ENCODE measurements around the gene ATP2C2. TPM values are rescaled to one million over a fixed set of nuclear protein-coding genes. Genes with fewer than 3 reads are reported as not detected.

Gene ATP2C2
- total and polyA plus RNA-seq, 2 donors (not counting 1 experiment from before 2014, with no cell fraction given), result not detected

- TF ChIP-seq CTCF (conservative IDR thresholded peaks at IDR 0.05 in 1 of 2, IDR thresholded peaks at IDR 0.05 in 1 of 2; ENCODE audit: low read depth in 1 of 2, low read length in 2 of 2) (no peak), EZH2 (IDR thresholded peaks at IDR 0.05; ENCODE audit: low read length, missing control alignments) (no peak)
- no peaks in the 10 kb centered on the region for H3K79me2 ChIP-seq (ENCODE audit: control insufficient read depth, insufficient read depth, low read length)
- H3K36me3 ChIP-seq (ENCODE audit: control insufficient read depth, insufficient read depth, low read length), result no peaks in the 10 kb centered on the region
- no peaks in the 10 kb centered on the region for H3K4me1 ChIP-seq (ENCODE audit: control insufficient read depth, extremely low read depth, insufficient read depth, low read length)
- DNase-seq (ENCODE audit: low read depth in 2 of 2), result no peak
- H3K27me3 ChIP-seq (ENCODE audit: control insufficient read depth, insufficient read depth, low read length), result peaks cover 3% of the 10 kb centered on the region
- no peaks in the 10 kb centered on the region for H3K9me3 ChIP-seq (ENCODE audit: control insufficient read depth, insufficient read depth, low read depth, low read length)
- H3K27ac ChIP-seq (ENCODE audit: insufficient read depth, low read length), result no peak overlapping the region
- no peak overlapping the region for H2AFZ ChIP-seq (ENCODE audit: low read length)
- no peaks in the 10 kb centered on the region for H4K20me1 ChIP-seq (ENCODE audit: control insufficient read depth, extremely low read depth, insufficient read depth, low read length)
- no peak overlapping the region for H3K9ac ChIP-seq (ENCODE audit: insufficient read depth, low read length)
- H3K4me3 ChIP-seq (replicated peaks in 1 of 4; ENCODE audit: control extremely low read depth in 1 of 4, insufficient read depth in 1 of 4, low read depth in 3 of 4, low read length in 4 of 4), result no peak overlapping the region
- no peak overlapping the region for H3K4me2 ChIP-seq (ENCODE audit: extremely low read depth, insufficient read depth, low read length)
Observed at GRCh38 chr16:84407588-84408313, 39.4 kb downstream of the ATP2C2 start.

GRCh38 chr16:84408314-84408690 lies 40.0 kb downstream of the ATP2C2 start:
- H3K9me3 ChIP-seq (ENCODE audit: control insufficient read depth, insufficient read depth, low read depth, low read length), result no peaks in the 10 kb centered on the region
- H3K4me1 ChIP-seq (ENCODE audit: control insufficient read depth, extremely low read depth, insufficient read depth, low read length), result no peaks in the 10 kb centered on the region
- H3K27ac ChIP-seq (ENCODE audit: insufficient read depth, low read length), result no peak overlapping the region
- no peaks in the 10 kb centered on the region for H4K20me1 ChIP-seq (ENCODE audit: control insufficient read depth, extremely low read depth, insufficient read depth, low read length)
- H3K4me3 ChIP-seq (replicated peaks in 1 of 4; ENCODE audit: control extremely low read depth in 1 of 4, insufficient read depth in 1 of 4, low read depth in 3 of 4, low read length in 4 of 4), result no peak overlapping the region
- no peaks in the 10 kb centered on the region for H3K79me2 ChIP-seq (ENCODE audit: control insufficient read depth, insufficient read depth, low read length)
- no peak overlapping the region for H3K9ac ChIP-seq (ENCODE audit: insufficient read depth, low read length)
- no peak overlapping the region for H3K4me2 ChIP-seq (ENCODE audit: extremely low read depth, insufficient read depth, low read length)
- no peak overlapping the region for H2AFZ ChIP-seq (ENCODE audit: low read length)
- no peak for DNase-seq (ENCODE audit: low read depth in 2 of 2)
- TF ChIP-seq CTCF (conservative IDR thresholded peaks at IDR 0.05 in 1 of 2, IDR thresholded peaks at IDR 0.05 in 1 of 2; ENCODE audit: low read depth in 1 of 2, low read length in 2 of 2), result no peak
- H3K36me3 ChIP-seq (ENCODE audit: control insufficient read depth, insufficient read depth, low read length), result no peaks in the 10 kb centered on the region
- peaks cover 3% of the 10 kb centered on the region for H3K27me3 ChIP-seq (ENCODE audit: control insufficient read depth, insufficient read depth, low read length)

GRCh38 chr16:84408856-84409255 lies 40.5 kb downstream of the ATP2C2 start:
- no peak for DNase-seq (ENCODE audit: low read depth in 2 of 2)
- H4K20me1 ChIP-seq (ENCODE audit: control insufficient read depth, extremely low read depth, insufficient read depth, low read length), result no peaks in the 10 kb centered on the region
- H3K9ac ChIP-seq (ENCODE audit: insufficient read depth, low read length), result no peak overlapping the region
- no peak overlapping the region for H3K27ac ChIP-seq (ENCODE audit: insufficient read depth, low read length)
- H3K4me2 ChIP-seq (ENCODE audit: extremely low read depth, insufficient read depth, low read length), result no peak overlapping the region
- peaks cover 3% of the 10 kb centered on the region for H3K27me3 ChIP-seq (ENCODE audit: control insufficient read depth, insufficient read depth, low read length)
- no peak overlapping the region for H3K4me3 ChIP-seq (replicated peaks in 1 of 4; ENCODE audit: control extremely low read depth in 1 of 4, insufficient read depth in 1 of 4, low read depth in 3 of 4, low read length in 4 of 4)
- H3K36me3 ChIP-seq (ENCODE audit: control insufficient read depth, insufficient read depth, low read length), result no peaks in the 10 kb centered on the region
- no peaks in the 10 kb centered on the region for H3K79me2 ChIP-seq (ENCODE audit: control insufficient read depth, insufficient read depth, low read length)
- H2AFZ ChIP-seq (ENCODE audit: low read length), result no peak overlapping the region
- H3K9me3 ChIP-seq (ENCODE audit: control insufficient read depth, insufficient read depth, low read depth, low read length), result no peaks in the 10 kb centered on the region
- H3K4me1 ChIP-seq (ENCODE audit: control insufficient read depth, extremely low read depth, insufficient read depth, low read length), result no peaks in the 10 kb centered on the region
- TF ChIP-seq CTCF (conservative IDR thresholded peaks at IDR 0.05 in 1 of 2, IDR thresholded peaks at IDR 0.05 in 1 of 2; ENCODE audit: low read depth in 1 of 2, low read length in 2 of 2), result no peak
- no peak for TF ChIP-seq EZH2 (IDR thresholded peaks at IDR 0.05; ENCODE audit: low read length, missing control alignments)

Data from fibroblast of lung (primary cell).